Measurements from ENCODE around the gene FXYD3. TPM values are rescaled to one million over a fixed set of nuclear protein-coding genes. Genes with fewer than 3 reads are reported as not detected.

Gene FXYD3
- total RNA-seq, 4 donors from 2014 or later: 1.2 to 38.8 (median 4.2) TPM

DNA sequence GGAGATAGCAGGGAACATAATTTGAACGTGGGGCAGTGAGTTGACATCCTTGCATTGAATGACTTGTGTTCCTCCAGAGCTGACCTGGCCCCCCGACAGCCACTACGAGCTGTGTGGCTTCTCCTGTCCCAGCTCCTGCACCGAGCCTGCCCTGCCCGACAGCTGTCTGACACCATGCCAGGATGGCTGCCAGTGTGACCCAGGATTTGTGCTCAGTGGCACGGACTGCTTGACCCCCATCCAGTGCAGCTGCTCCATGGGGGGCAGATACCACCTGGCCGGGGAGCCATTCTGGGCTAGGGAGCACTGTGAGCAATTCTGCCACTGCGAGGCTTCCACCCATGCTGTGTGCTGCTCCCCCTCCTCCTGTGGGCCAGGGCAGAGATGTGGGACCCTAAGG lies 29.2 kb upstream of the FXYD3 start:
- H3K9me3 ChIP-seq: no peaks in the 10 kb centered on the region
- H3K27ac ChIP-seq: no peak overlapping the region
- peaks cover 46% of the 10 kb centered on the region for H3K27me3 ChIP-seq
- no peaks in the 10 kb centered on the region for H3K36me3 ChIP-seq
- H3K4me3 ChIP-seq: no peak overlapping the region
- WGBS, 2 donors (ENCODE audit: low coverage in 1 of 2): 67% methylated on average over 5 of the region's 8 CpGs; no CpG with 5 or more reads in 1 of the 2 donors
- TF ChIP-seq POLR2AphosphoS5 (IDR thresholded peaks at IDR 0.05): no peak
- H3K4me1 ChIP-seq: peaks cover 0 to 12% (median 4%) of the 10 kb centered on the region in 3 donors
- no peak for ATAC-seq

DNA sequence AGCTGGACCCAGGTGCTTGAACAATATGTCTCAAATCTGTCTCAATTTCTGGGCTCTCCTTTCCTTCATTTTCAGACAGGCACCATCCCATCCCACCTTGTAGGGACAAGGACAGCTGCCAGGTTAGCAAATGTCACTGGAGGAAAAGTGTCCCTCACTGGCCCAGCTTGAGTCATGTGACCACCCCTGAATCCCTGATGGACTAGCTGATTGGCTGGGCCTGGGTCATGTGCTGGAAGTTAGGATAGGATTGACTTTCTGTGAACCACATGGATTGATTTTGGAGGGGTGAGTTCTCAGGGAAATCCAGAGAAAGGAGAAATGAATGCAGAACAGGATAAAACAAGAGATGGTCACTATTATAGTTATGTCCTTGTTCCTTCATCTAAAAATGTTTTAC lies 28.2 kb upstream of the FXYD3 start:
- H3K4me3 ChIP-seq: no peak overlapping the region
- ATAC-seq: no peak
- H3K9me3 ChIP-seq: no peaks in the 10 kb centered on the region
- no peaks in the 10 kb centered on the region for H3K36me3 ChIP-seq
- H3K4me1 ChIP-seq: peaks cover 0 to 12% (median 4%) of the 10 kb centered on the region in 3 donors
- H3K27me3 ChIP-seq: peaks cover 54% of the 10 kb centered on the region
- H3K27ac ChIP-seq: no peak overlapping the region
- TF ChIP-seq, protein P1, sequence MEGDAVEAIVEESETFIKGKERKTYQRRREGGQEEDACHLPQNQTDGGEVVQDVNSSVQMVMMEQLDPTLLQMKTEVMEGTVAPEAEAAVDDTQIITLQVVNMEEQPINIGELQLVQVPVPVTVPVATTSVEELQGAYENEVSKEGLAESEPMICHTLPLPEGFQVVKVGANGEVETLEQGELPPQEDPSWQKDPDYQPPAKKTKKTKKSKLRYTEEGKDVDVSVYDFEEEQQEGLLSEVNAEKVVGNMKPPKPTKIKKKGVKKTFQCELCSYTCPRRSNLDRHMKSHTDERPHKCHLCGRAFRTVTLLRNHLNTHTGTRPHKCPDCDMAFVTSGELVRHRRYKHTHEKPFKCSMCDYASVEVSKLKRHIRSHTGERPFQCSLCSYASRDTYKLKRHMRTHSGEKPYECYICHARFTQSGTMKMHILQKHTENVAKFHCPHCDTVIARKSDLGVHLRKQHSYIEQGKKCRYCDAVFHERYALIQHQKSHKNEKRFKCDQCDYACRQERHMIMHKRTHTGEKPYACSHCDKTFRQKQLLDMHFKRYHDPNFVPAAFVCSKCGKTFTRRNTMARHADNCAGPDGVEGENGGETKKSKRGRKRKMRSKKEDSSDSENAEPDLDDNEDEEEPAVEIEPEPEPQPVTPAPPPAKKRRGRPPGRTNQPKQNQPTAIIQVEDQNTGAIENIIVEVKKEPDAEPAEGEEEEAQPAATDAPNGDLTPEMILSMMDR (IDR thresholded peaks at IDR 0.05): no peak
- TF ChIP-seq POLR2AphosphoS5 (IDR thresholded peaks at IDR 0.05): no peak
- TF ChIP-seq EP300 (IDR thresholded peaks at IDR 0.05): no peak

DNA sequence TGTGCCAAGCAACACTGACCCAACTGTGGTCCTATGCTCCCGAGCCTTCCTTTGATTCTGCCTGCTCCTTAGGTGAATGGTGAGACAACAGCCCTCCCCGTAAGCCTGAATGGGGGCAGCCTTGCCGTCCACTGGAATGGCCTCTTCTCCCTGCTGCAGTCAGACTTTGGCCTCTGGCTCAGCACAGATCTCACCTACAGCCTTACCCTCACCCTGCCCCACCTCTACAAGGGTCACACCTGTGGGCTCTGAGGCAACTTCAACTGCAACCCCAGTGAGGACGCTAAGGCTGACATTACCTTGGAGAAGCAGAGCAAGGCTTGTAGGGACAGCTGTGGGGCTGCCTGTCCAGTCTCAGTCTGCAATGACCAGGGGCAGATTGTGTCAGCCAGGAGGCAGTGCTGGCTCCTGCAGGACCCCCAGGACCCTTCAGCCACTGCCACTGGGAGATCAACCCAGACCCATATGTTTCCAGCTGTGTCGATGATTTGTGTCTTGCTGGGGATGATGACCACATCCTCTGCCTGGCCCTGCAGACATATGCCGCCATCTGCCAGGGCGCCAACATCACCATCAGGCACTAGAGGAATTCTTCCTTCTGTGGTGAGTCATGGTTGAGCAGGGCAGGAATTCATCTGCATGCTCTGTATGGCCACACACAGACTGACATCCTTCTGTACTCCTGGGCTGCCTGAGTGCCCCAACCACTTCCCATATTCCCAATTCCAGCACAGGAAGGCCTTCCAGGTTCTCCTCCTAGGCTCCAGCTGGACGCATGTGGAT lies 27.3 kb upstream of the FXYD3 start:
- Histone ChIP-seq H3K9me3 (no peaks in the 10 kb centered on the region), H3K4me1 (peaks cover 0 to 12% (median 4%) of the 10 kb centered on the region in 3 donors), H3K27me3 (peaks cover 58% of the 10 kb centered on the region), H3K4me3 (no peak overlapping the region), H3K36me3 (no peaks in the 10 kb centered on the region), H3K27ac (no peak overlapping the region)
- WGBS, 2 donors (ENCODE audit: low coverage in 1 of 2): 81% methylated on average over 4 of the region's 8 CpGs; no CpG with 5 or more reads in 1 of the 2 donors
- ATAC-seq: no peak
- no peak for TF ChIP-seq POLR2AphosphoS5 (IDR thresholded peaks at IDR 0.05)
- no peak for TF ChIP-seq POLR2A (IDR thresholded peaks at IDR 0.05)

DNA sequence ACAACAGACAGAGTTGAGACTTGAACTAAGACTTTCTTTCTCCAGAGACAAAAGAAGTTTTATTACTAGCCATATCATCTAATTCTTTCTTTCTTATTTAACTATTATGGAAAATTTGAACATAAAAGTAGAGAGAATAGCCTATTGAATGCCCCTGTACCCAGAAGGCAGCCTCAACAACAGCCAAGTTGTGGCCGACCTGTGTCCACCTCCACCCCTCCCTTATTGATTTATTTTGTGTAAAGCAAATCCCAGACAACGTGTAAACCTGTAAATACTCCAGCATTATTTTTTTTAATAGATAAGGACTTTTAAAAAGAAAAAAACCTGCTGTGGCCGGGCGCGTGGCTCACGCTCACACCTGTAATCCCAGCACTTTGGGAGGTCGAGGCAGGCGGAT lies 26.1 kb upstream of the FXYD3 start:
- no peak overlapping the region for H3K4me3 ChIP-seq
- no peaks in the 10 kb centered on the region for H3K9me3 ChIP-seq
- H3K27ac ChIP-seq: no peak overlapping the region
- peaks cover 0 to 12% (median 4%) of the 10 kb centered on the region in 3 donors for H3K4me1 ChIP-seq
- H3K36me3 ChIP-seq: no peaks in the 10 kb centered on the region
- WGBS, 2 donors (ENCODE audit: low coverage in 1 of 2): 57 to 88% methylated on average over 1 to 8 of the region's 8 CpGs
- TF ChIP-seq POLR2AphosphoS5 (IDR thresholded peaks at IDR 0.05) (no peak), POLR2A (IDR thresholded peaks at IDR 0.05) (no peak), EP300 (IDR thresholded peaks at IDR 0.05) (no peak)
- TF ChIP-seq, protein P1 (IDR thresholded peaks at IDR 0.05): no peak
- peaks cover 51% of the 10 kb centered on the region for H3K27me3 ChIP-seq
- ATAC-seq: no peak

DNA sequence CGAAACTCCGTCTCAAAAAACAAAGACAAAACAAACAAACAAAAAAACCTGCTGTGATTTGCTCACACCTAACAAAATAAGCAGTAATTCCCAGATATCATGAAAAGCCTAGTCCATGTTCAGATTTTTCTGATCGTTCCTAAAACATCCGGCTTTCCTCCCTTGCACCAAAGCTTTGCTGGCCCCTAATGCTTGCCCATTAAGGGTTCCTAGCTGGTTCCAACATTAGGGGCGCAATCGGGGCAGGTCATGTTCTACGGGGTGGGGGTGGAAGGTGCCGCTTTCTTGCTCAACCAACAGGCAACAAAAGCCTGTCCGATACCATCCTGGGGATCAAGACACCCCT lies 25.5 kb upstream of the FXYD3 start:
- TF ChIP-seq, protein P1 (IDR thresholded peaks at IDR 0.05): no peak
- TF ChIP-seq EP300 (IDR thresholded peaks at IDR 0.05): no peak
- 14 to 37% methylated on average over 3 of the region's 9 CpGs for WGBS, 2 donors (ENCODE audit: low coverage in 1 of 2)
- no peak for ATAC-seq
- peaks cover 51% of the 10 kb centered on the region for H3K27me3 ChIP-seq
- H3K4me3 ChIP-seq: no peak overlapping the region
- H3K9me3 ChIP-seq: no peaks in the 10 kb centered on the region
- H3K4me1 ChIP-seq: peaks cover 0 to 12% (median 4%) of the 10 kb centered on the region in 3 donors
- H3K36me3 ChIP-seq: no peaks in the 10 kb centered on the region
- no peak overlapping the region for H3K27ac ChIP-seq

DNA sequence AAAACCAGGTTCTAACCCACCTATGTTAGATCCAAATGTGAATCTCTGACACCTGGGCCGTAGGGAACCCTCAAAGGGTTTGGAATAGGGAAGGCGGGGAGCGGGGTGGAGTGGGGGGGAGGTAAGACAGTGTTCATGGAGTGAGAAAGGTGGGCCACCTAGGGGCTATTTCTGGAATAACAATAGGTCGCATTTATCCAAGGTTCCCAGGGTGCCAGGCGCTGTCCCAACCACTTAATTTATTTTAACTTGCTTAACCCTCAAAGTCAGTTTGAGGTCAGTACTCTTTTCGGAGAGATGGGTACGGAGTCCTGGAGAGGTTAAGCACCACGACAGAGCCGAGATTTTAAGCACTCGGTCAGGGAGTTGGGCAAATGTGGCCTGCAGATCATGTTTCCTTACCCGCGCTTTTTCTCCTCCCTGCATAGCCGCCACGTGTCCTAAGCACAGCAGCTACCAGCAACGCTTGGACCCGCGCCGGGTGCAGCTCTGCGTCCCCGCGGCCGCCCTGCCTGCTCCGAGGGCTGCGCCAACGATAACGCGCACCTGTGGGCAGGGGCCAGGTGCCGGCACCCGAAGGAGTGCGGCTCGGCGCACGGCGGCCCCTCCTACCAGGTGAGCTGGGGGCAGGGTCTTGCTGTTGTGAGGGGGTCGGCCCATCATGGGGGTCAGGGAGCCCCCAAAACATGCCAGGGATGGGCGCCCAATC lies 25.0 kb upstream of the FXYD3 start:
- H3K27ac ChIP-seq: no peak overlapping the region
- 0 to 2% methylated on average over 5 to 6 of the region's 36 CpGs for WGBS, 2 donors (ENCODE audit: low coverage in 1 of 2)
- TF ChIP-seq, protein P1 (IDR thresholded peaks at IDR 0.05): peak in 3 of 4 experiments; percentile 37 to 71 (median 68)
- no peak for TF ChIP-seq POLR2AphosphoS5 (IDR thresholded peaks at IDR 0.05)
- H3K9me3 ChIP-seq: no peaks in the 10 kb centered on the region
- peaks cover 0 to 12% (median 4%) of the 10 kb centered on the region in 3 donors for H3K4me1 ChIP-seq
- ATAC-seq: peak; percentile 76
- H3K4me3 ChIP-seq: peak overlapping the region in 1 of 2 donors; percentile 14
- peaks cover 51% of the 10 kb centered on the region for H3K27me3 ChIP-seq
- no peaks in the 10 kb centered on the region for H3K36me3 ChIP-seq

All from gastroesophageal sphincter (tissue), 4 donors.